Gastrocnemius medialis (tissue), 4 donors: ENCODE measurements around the gene ECE1.

Experiments
- CTCF ChIP-seq, 5 experiments: fragments of 450-650 bp in 3 of 5; fragments of 200-600 bp in 2 of 5; sonication (generic) in 2 of 5; IDR thresholded peaks in 4 of 5; conservative IDR thresholded peaks in 1 of 5; 1 replicate in 4 of 5; 2 replicates in 1 of 5; pipeline ENCODE4 v1.5.1; 2016 to 2019; ENCODE audit warnings: antibody characterized with exemption in 5 of 5, mild to moderate bottlenecking in 3 of 5, moderate library complexity in 3 of 5
- POLR2A ChIP-seq, 2 donors: fragments of 450-650 bp; IDR thresholded peaks; one replicate each; pipeline ENCODE4 v1.6.1; 2017; ENCODE audit warnings: antibody characterized with exemption in 2 of 2, mild to moderate bottlenecking in 2 of 2, moderate library complexity in 2 of 2

- TF ChIP-seq CTCF (IDR thresholded peaks at IDR 0.05 in 4 of 5, conservative IDR thresholded peaks at IDR 0.05 in 1 of 5): no peak
- no peak for TF ChIP-seq POLR2A (IDR thresholded peaks at IDR 0.05)
These were observed 30.3 kb upstream of the ECE1 start for GRCh38 chr1:21320410-21321108.
